Activated T-cell treated with anti-CD3 and anti-CD28 coated beads, Interleukin-2, amount 50 U/mL, for 48 hours (primary cell): ENCODE measurements around the gene ZNF548.

ENCODE experiments used
- DNase-seq, 2 experiments: peaks; one replicate each; pipeline ENCODE4 v3.0.0-alpha.2; 2020

The ZNF548 gene

GRCh38 chr19:57403737-57404563, 14.3 kb downstream of the ZNF548 start:
- DNase-seq, result no peak

DNA sequence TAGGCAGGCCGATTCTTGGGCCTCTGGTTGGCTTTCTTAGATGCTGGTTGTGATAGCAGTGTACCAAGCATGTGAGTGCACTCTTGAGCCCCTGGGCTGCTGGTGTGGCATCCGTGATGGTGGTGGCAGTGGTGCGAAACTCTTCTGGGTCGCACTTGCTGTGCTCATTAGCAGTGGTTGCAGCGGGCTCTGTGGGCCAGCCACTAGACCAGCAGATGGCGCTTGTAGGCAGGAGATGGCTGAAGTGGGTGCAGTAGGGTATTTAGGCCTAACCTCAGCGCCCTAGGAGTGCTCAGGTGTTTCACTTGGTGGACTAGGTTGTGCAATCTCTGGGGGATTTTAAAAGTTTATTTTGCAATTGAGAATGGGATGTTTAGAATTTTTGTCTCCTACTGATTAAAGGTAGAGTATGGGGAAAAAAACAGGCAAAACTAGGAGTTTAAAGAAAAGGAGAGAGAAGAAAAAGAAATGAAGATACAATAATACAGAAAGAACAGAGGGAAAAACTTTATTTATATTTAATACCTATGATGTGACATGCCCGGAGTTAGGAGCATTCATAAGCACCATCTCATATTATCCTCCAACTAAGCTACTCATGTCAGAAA, 17.0 kb downstream of the ZNF548 start:
- peak; percentile 78 to 81 for DNase-seq

DNA sequence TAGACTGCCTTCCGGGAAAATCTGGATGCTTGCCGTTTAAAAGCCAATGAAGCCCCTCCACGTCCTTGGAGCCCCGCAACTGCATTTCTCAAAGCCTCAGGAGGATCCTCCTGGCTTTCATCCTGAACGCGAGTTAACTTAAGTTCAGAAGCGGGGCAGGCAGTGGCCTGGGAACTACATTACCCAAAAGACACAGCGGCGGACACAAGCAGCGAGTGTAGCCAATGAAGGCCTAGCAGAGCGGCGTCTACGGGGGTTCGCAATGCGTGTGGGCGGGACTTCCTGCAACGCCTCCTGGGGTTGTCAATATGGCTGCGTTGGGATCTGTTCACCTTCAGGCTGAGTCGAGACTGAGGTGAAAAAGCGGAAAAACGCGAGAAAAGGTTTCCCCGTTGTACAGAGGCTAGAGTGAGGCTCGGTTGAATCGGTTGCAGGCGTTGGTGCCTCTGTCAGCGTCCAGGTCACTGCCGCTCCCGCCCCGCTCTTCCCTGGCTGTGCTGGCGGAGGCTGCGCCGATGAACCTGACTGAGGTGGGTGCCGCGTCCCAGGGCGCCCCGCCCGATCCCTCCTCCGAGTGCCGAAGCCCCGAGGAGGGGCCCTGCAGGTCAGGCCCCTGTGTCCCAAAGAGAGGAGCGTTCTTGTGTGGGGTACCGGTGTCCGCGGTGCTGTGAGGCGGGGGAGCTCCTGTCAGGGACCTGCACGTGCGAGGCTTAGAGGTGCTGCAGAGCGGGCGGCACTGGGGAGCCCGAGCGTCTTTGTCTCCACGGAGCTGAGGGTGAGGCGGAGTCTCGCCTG, 21.4 kb downstream of the ZNF548 start, which contains the start of gene ZNF17:
Gene ZNF17, plus strand, starts transcription at position 285 of the 795 bp plus-strand sequence. CDS start 2,455 bp downstream, outside the sequence.
- peak; percentile 87 to 91 for DNase-seq

DNA sequence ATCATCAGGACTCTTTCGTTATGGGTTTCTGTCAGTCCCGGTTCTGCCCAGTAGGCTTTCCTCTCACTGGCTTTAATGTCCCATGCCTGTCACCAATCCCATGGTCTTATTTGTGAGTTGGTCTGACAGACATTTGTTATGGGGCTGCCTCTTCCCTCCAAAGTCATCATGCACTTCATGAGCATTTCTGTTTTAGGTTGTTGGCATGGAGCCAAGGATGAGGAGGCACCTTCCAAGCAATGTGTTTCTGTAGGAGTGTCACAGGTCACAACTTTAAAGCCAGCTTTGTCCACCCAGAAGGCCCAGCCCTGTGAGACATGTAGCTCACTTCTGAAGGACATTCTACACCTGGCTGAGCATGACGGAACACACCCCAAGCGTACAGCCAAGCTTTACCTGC, 29.8 kb downstream of the ZNF548 start:
- DNase-seq, result no peak

DNA sequence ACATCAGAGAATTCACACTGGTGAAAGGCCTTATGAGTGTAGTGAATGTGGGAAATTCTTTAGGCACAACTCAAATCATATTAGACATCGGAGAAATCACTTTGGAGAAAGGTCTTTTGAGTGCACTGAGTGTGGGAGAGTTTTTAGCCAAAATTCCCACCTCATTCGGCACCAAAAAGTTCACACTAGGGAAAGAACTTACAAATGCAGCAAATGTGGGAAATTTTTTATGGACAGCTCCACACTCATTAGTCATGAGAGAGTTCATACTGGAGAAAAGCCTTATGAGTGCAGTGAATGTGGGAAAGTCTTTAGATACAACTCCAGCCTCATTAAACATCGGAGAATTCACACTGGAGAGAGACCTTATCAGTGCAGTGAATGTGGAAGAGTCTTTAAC, 31.4 kb downstream of the ZNF548 start:
- DNase-seq, result no peak

DNA sequence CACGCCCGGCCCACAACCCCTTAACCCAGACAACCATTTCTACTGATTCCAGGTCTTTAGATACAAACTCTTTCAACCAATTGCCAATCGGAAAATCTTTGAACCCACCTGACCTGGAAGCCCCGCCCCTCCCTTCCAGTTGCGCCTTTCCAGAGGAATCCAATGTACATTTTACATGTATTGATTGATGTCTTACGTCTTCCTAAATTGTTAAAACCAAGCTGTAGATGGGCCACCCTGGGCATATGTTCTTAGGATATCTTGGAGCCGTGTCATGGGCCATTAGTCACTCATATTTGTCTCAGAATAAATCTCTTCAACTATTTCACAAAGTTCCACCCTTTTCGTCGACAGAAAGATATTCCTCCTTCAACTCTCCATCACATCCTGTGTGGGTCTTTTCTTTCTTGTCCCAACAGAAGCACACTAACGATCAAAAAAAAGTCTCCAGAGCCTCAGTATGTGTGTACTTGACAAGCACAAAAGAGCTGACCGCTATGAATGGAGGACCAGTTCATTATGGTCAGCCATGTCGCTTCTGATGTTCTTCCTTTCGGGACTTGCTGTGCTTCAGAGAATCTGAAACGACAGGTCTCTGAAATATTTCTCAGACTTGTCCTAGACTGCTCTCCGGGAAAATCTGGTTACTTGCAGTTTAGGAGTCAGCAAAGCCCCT, 44.9 kb downstream of the ZNF548 start:
- DNase-seq, result no peak

GRCh38 chr19:57435062-57435978, 45.7 kb downstream of the ZNF548 start, which contains the start of gene ZNF749:
Gene ZNF749 (plus strand): TSS chr19:57435325. CDS start chr19:57435579, 254 bp downstream.
- DNase-seq, result peak; percentile 95

GRCh38 chr19:57436417-57436816, 46.8 kb downstream of the ZNF548 start:
- DNase-seq, result no peak

DNA sequence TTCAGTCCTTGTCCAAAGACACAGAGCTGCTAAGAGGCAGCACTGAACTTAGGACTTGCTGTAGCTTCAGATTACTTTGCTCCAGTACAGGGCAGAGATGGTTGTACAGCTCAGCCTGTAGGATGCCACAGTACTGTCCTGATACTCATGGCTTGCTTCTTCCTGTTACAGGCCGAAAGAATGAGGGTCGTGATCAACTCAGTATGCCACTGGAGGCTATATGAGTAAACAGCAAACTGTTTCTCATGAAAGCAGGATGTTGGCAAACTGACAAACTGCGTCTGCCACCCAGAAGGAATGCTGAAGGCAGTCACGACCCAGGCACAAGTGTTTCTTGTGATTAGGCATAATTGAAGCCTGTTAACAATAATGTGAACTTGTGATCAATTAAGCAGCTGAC, 48.3 kb downstream of the ZNF548 start:
- no peak for DNase-seq

DNA sequence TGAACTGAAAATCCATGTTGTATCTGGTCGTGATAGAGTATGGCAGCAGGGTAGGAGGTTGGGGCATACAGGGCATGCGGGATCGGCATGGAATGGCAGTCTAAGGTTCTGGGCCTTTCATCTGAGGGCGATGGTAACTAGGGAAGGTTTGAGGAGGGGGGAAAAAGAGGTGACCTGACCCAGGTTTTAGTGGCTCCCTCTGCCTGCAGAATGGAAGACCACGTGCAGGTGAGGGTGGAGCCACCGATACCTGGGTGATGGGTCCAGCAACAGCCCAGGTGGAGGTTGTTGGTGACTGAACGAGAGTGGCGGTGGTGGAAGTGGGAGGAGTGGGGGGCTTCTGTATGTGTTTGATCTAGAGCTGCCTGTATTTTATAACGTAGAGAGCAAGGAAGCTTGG, 49.3 kb downstream of the ZNF548 start:
- DNase-seq, result no peak

DNA sequence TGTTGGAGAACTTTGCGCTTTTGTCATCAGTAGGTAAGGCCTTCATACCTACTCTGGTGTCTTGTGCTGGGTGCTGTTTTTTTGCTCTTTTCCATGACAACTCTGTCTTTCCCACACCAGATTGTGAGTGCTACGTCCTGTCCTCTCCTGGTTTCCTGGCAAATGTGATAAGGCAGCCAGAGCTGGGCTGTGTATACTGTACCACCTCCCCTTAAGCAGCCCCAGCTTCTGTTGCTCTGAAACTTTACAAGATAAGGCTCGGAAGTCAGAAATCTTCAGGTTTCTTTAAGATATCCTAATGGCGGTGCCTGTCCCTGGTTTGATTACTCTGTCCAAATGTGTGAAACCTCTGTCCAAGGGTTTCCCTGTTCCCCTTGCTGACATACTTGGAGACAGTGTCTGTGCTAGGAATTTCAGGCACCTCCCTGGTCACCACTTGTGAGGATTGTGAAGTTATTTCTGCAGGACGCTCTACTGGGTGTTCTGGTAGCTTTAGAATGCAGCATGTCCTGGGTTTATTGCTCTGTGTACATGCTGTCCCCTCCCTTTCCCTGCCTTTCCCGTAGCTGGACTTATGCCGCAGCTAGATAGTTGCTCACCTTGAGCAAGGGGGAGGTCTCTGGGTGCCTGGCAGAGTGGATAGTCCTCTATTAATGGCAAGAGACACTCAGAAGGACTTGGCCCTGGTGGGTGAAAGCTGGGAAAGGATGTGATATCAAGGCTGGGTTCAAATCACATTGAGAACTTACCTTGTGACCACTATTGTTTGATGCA, 52.5 kb downstream of the ZNF548 start:
- DNase-seq, result no peak

GRCh38 chr19:57443121-57443696, 53.6 kb downstream of the ZNF548 start:
- no peak for DNase-seq

GRCh38 chr19:57452307-57452706, 62.7 kb downstream of the ZNF548 start:
- no peak for DNase-seq
